HepG2 (cell line): ENCODE measurements around the gene STIM1. TPM values are rescaled to one million over a fixed set of nuclear protein-coding genes. Genes with fewer than 3 reads are reported as not detected.

Experiments used
- ATAC-seq: fragments of 200-7000 bp; cut with Tn5 transposase; 3 replicates; pipeline ENCODE4 v1.9.1; 2020; ENCODE audit warnings: mild to moderate bottlenecking, moderate library complexity
- BruUV-seq: library from RNA; stranded (reverse); fragments of 400-500 nt; replicated peaks from 2 replicates; lab custom pipeline; 2021; lab: Mats Ljungman, UMichigan
- CTCF ChIA-PET: fragments of 300-600 bp; formaldehyde crosslinking; extraction: SDS; loops from one replicate; lab custom pipeline; 2021; ENCODE audit warnings: low total read pairs, inconsistent platforms, low intra/inter-chr PET ratio; lab: Yijun Ruan, JAX
- POLR2A ChIA-PET: fragments of 350-600 bp; sonication (Branson Sonifier 250); formaldehyde crosslinking; loops from one replicate; lab custom pipeline; 2020; ENCODE audit warnings: antibody characterized with exemption, inconsistent platforms; lab: Yijun Ruan, JAX
- DNase-seq: peaks from one replicate; pipeline ENCODE4 v3.0.0-alpha.2; 2015; ENCODE audit warnings: low spot score
- FAIRE-seq: peaks from 3 replicates; lab custom pipeline; 2011; peaks lifted over from hg19 to GRCh38; lab: Jason Lieb, UNC
- H2AFZ ChIP-seq: one replicate; pipeline ENCODE4 v1.6.1; 2011; ENCODE audit warnings: low read length, inconsistent platforms
- H3K27ac ChIP-seq: fragments of 300-600 bp; 3 replicates; pipeline ENCODE4 v1.8.0; 2011; ENCODE audit warnings: mixed run types, mild to moderate bottlenecking, mixed read lengths, low read length, inconsistent platforms; ENCODE audit not compliant: insufficient read depth; ENCODE audit errors: extremely low read length
- H3K27me3 ChIP-seq, 2 experiments: fragments of 200-600 bp in 1 of 2; 2 replicates in 1 of 2; 3 replicates in 1 of 2; pipeline versions ENCODE4 v1.6.0 to v1.8.0; 2011; ENCODE audit warnings: low read length in 2 of 2, mild to moderate bottlenecking in 2 of 2, moderate library complexity in 2 of 2, inconsistent platforms in 1 of 2; ENCODE audit not compliant: insufficient read depth in 2 of 2, control insufficient read depth in 1 of 2
- H3K36me3 ChIP-seq, 2 experiments: fragments of 200-600 bp in 1 of 2; replicated peaks in 1 of 2; 2 replicates in 1 of 2; 3 replicates in 1 of 2; pipeline versions ENCODE4 v1.5.1 to v1.8.0; 2011; ENCODE audit warnings: low read length in 2 of 2, inconsistent platforms in 1 of 2; ENCODE audit not compliant: insufficient read depth in 2 of 2, control insufficient read depth in 1 of 2
- H3K4me1 ChIP-seq: 2 replicates; pipeline ENCODE4 v1.5.1; 2012; ENCODE audit warnings: low read length, inconsistent platforms; ENCODE audit not compliant: insufficient read depth
- H3K4me2 ChIP-seq: 2 replicates; pipeline ENCODE4 v1.6.0; 2011; ENCODE audit warnings: low read depth, low read length, inconsistent platforms
- H3K4me3 ChIP-seq, 3 experiments: fragments of 200-600 bp in 1 of 3; sonication (generic), shearing (Covaris generic) in 1 of 3; replicated peaks in 1 of 3; 2 replicates each; pipeline ENCODE4 v1.5.1; 2011 to 2016; ENCODE audit warnings: low read length in 3 of 3, inconsistent platforms in 2 of 3, low read depth in 2 of 3, mild to moderate bottlenecking in 2 of 3, control low read depth in 1 of 3, mixed read lengths in 1 of 3; ENCODE audit not compliant: insufficient read depth in 1 of 3
- H3K79me2 ChIP-seq: one replicate; pipeline ENCODE4 v1.6.1; 2011; ENCODE audit warnings: low read length, inconsistent platforms; ENCODE audit not compliant: insufficient read depth
- H3K9ac ChIP-seq: 2 replicates; pipeline ENCODE4 v1.6.0; 2011; ENCODE audit warnings: mild to moderate bottlenecking, low read depth, low read length, inconsistent platforms; ENCODE audit not compliant: insufficient read depth
- H3K9me3 ChIP-seq: 2 replicates; pipeline ENCODE4 v1.5.1; 2012; ENCODE audit warnings: mild to moderate bottlenecking, low read length
- H4K20me1 ChIP-seq: 2 replicates; pipeline ENCODE4 v1.6.0; 2011; ENCODE audit warnings: inconsistent platforms, mild to moderate bottlenecking, low read length, moderate library complexity; ENCODE audit not compliant: insufficient read depth
- ASH2L ChIP-seq: fragments of 300-600, 200-600 bp; sonication (generic); IDR thresholded peaks from 2 replicates; pipeline ENCODE4 v1.7.0; 2017; ENCODE audit warnings: low read depth, mild to moderate bottlenecking, moderate library complexity, mixed read lengths, low read length; ENCODE audit not compliant: insufficient read length
- HNRNPLL ChIP-seq: fragments of 200-400 bp; formaldehyde crosslinking; IDR thresholded peaks from 2 replicates; pipeline ENCODE4 v1.6.1; 2017; ENCODE audit warnings: mild to moderate bottlenecking, low read depth, low read length; ENCODE audit not compliant: poor library complexity, severe bottlenecking
- HNRNPUL1 ChIP-seq: fragments of 200-400 bp; formaldehyde crosslinking; IDR thresholded peaks from 2 replicates; pipeline ENCODE4 v1.6.1; 2017; ENCODE audit warnings: low read depth, mild to moderate bottlenecking, low read length, moderate library complexity
- MEIS2 ChIP-seq: sonication (generic); formaldehyde crosslinking; IDR thresholded peaks from 2 replicates; pipeline ENCODE4 v1.9.0; 2021; ENCODE audit warnings: mild to moderate bottlenecking, missing genetic modification reagents
- NKX3-1 ChIP-seq: sonication (generic); formaldehyde crosslinking; IDR thresholded peaks from 2 replicates; pipeline ENCODE4 v1.5.0; 2020; ENCODE audit warnings: missing genetic modification reagents
- SPEN ChIP-seq: sonication (generic); formaldehyde crosslinking; IDR thresholded peaks from 2 replicates; pipeline ENCODE4 v1.5.1; 2020; ENCODE audit warnings: low read depth, mild to moderate bottlenecking, missing genetic modification reagents
- ZNF337 ChIP-seq: sonication (generic); formaldehyde crosslinking; IDR thresholded peaks from 2 replicates; pipeline ENCODE4 v1.5.1; 2020; ENCODE audit warnings: missing genetic modification reagents, low read depth, mild to moderate bottlenecking, borderline replicate concordance
- ZNF563 ChIP-seq: sonication (generic); formaldehyde crosslinking; IDR thresholded peaks from 2 replicates; pipeline ENCODE4 v1.8.0; 2022; ENCODE audit warnings: mild to moderate bottlenecking, moderate library complexity, missing genetic modification reagents
- ZNF781 ChIP-seq: sonication (generic); formaldehyde crosslinking; IDR thresholded peaks from 2 replicates; pipeline ENCODE4 v1.5.1; 2020; ENCODE audit warnings: borderline replicate concordance, mild to moderate bottlenecking, missing genetic modification reagents; ENCODE audit errors: not compliant biosample characterization
- WGBS: methylation state at CpG from one replicate; pipeline ENCODE4 v1.1.6; 2017; ENCODE audit warnings: low lambda C conversion rate; 5-methylcytosine and 5-hydroxymethylcytosine counted together
- in situ Hi-C: cut with HindIII; loops from 2 replicates; pipeline ENCODE4 v1.10.0; 2017; ENCODE audit warnings: low pct_unique_long_range_greater_than_20kb; ENCODE audit not compliant: extremely low pct_ligation_motif_present
- intact Hi-C: fragments of 100-400 bp; cut with micrococcal nuclease; formaldehyde crosslinking; loops from one replicate; pipeline ENCODE4 v1.10.0; 2022; ENCODE audit not compliant: unreplicated experiment
- polyA plus RNA-seq, 8 experiments: library from polyadenylated mRNA; depleted of rRNA in 3 of 8; stranded (reverse) in 7 of 8; unstranded in 1 of 8; fragments of >200 nt; fragmentation: Illumina TruSeq in 4 of 8; extraction: Trizol in 4 of 8; gene quantifications; 2 replicates each; pipeline versions ENCODE4 v1.2.1 to v1.2.3, GENCODE V29; 2011 to 2016; ENCODE audit warnings: low read depth in 4 of 8, missing spikeins in 1 of 8, mixed read lengths in 1 of 8; ENCODE audit not compliant: insufficient read depth in 1 of 8
- total RNA-seq, 5 experiments: library from RNA; depleted of rRNA; stranded (reverse); fragments of >200 nt; fragmentation: Illumina TruSeq; extraction: Trizol; gene quantifications; 2 replicates each; pipeline ENCODE4 v1.2.3, GENCODE V29; 2016; ENCODE audit warnings: low read depth in 1 of 5
- TF ChIP-seq, protein P1 (sequence below), 2 experiments: fragments of 450-650 bp in 1 of 2; sonication (generic) in 1 of 2; formaldehyde crosslinking in 1 of 2; IDR thresholded peaks; 2 replicates each; pipeline versions ENCODE4 v1.6.1 to v1.8.0; 2016 to 2022; ENCODE audit warnings: antibody characterized with exemption in 1 of 2, mild to moderate bottlenecking in 1 of 2, missing genetic modification reagents in 1 of 2

Gene STIM1
- total and polyA plus RNA-seq, 2 of the 13 experiments (the other 11 are each of a cell fraction or from before 2014, with no cell fraction given): 19.2 to 28.5 TPM

DNA sequence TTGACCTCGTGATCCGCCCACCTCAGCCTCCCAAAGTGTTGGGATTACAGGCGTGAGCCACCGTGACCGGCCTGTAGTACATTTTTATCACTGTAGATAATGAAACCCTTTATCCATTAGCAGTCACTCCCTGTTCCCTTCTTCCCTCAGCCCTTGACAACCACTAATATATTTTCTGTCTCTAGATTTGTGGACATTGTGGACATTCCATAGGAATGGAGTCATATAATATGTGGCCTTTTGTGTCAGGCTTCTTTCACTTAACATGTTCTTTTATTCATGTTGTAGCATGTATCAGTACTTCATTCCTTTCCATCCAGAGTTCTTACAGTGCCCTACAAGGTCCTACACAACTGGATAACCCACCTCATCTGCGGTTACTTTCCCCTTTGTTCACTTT, 269.7 kb downstream of the STIM1 start:
- POLR2A ChIA-PET: no interaction called here
- in situ Hi-C loops: no loop called here
- H3K4me2 ChIP-seq: no peak overlapping the region
- H3K79me2 ChIP-seq: no peaks in the 10 kb centered on the region
- DNase-seq: no peak
- TF ChIP-seq ZNF781 (CRISPR knock-in tag): no peak
- TF ChIP-seq NKX3-1: no peak
- TF ChIP-seq HNRNPUL1: no peak
- TF ChIP-seq, all 625 proteins: peak for 0
- H3K4me1 ChIP-seq: no peaks in the 10 kb centered on the region
- no TSS peak for BruUV-seq
- no peak overlapping the region for H2AFZ ChIP-seq
- ATAC-seq (no peak), FAIRE-seq (no peak)
- no peak overlapping the region for H3K27ac ChIP-seq
- 97% methylated on average over 6 of the region's 6 CpGs for WGBS
- no peaks in the 10 kb centered on the region for H3K9me3 ChIP-seq
- CTCF ChIA-PET: no interaction called here
- peaks cover 9 to 58% of the 10 kb centered on the region in 2 experiments for H3K36me3 ChIP-seq
- H4K20me1 ChIP-seq: no peaks in the 10 kb centered on the region
- intact Hi-C loops: no loop called here
- no peak overlapping the region for H3K9ac ChIP-seq
- H3K27me3 ChIP-seq: no peaks in the 10 kb centered on the region
- no peak overlapping the region for H3K4me3 ChIP-seq

- Histone ChIP-seq H3K36me3 (peaks cover 5 to 52% of the 10 kb centered on the region in 2 experiments), H3K9ac (no peak overlapping the region), H3K79me2 (no peaks in the 10 kb centered on the region), H3K9me3 (no peaks in the 10 kb centered on the region), H2AFZ (no peak overlapping the region), H4K20me1 (no peaks in the 10 kb centered on the region), H3K4me2 (no peak overlapping the region), H3K27ac (no peak overlapping the region), H3K4me3 (no peak overlapping the region), H3K27me3 (no peaks in the 10 kb centered on the region), H3K4me1 (no peaks in the 10 kb centered on the region)
- BruUV-seq: no TSS peak
- whole genome bisulfite sequencing: 100% methylated on average over 1 of the region's 1 CpG
- ChIA-PET POLR2A (no interaction called here), CTCF (no interaction called here)
- FAIRE-seq: no peak
- in situ Hi-C loops (no loop called here), intact Hi-C loops (no loop called here)
- no peak for ATAC-seq
- DNase-seq: no peak
- TF ChIP-seq MEIS2 (CRISPR knock-in tag): no peak
- no peak for TF ChIP-seq ZNF337 (CRISPR knock-in tag)
- no peak for TF ChIP-seq HNRNPLL
- TF ChIP-seq, protein P1, sequence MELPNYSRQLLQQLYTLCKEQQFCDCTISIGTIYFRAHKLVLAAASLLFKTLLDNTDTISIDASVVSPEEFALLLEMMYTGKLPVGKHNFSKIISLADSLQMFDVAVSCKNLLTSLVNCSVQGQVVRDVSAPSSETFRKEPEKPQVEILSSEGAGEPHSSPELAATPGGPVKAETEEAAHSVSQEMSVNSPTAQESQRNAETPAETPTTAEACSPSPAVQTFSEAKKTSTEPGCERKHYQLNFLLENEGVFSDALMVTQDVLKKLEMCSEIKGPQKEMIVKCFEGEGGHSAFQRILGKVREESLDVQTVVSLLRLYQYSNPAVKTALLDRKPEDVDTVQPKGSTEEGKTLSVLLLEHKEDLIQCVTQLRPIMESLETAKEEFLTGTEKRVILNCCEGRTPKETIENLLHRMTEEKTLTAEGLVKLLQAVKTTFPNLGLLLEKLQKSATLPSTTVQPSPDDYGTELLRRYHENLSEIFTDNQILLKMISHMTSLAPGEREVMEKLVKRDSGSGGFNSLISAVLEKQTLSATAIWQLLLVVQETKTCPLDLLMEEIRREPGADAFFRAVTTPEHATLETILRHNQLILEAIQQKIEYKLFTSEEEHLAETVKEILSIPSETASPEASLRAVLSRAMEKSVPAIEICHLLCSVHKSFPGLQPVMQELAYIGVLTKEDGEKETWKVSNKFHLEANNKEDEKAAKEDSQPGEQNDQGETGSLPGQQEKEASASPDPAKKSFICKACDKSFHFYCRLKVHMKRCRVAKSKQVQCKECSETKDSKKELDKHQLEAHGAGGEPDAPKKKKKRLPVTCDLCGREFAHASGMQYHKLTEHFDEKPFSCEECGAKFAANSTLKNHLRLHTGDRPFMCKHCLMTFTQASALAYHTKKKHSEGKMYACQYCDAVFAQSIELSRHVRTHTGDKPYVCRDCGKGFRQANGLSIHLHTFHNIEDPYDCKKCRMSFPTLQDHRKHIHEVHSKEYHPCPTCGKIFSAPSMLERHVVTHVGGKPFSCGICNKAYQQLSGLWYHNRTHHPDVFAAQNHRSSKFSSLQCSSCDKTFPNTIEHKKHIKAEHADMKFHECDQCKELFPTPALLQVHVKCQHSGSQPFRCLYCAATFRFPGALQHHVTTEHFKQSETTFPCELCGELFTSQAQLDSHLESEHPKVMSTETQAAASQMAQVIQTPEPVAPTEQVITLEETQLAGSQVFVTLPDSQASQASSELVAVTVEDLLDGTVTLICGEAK (IDR thresholded peaks at IDR 0.05): no peak
- TF ChIP-seq, protein P1 (CRISPR knock-in tag; IDR thresholded peaks at IDR 0.05): no peak
- no peak for TF ChIP-seq ASH2L
- TF ChIP-seq SPEN (CRISPR knock-in tag): no peak
- no peak for TF ChIP-seq ZNF563 (CRISPR knock-in tag)
These were observed 271.9 kb downstream of the STIM1 start for GRCh38 chr11:4127357-4127756.
